ENCODE measurements around the gene KRTAP4-9. TPM values are rescaled to one million over a fixed set of nuclear protein-coding genes. Genes with fewer than 3 reads are reported as not detected.

KRTAP4-9 gene
- total and polyA plus RNA-seq, 10 of the 15 experiments (the other 5 are each of a cell fraction or from before 2014, with no cell fraction given) = not detected

DNA sequence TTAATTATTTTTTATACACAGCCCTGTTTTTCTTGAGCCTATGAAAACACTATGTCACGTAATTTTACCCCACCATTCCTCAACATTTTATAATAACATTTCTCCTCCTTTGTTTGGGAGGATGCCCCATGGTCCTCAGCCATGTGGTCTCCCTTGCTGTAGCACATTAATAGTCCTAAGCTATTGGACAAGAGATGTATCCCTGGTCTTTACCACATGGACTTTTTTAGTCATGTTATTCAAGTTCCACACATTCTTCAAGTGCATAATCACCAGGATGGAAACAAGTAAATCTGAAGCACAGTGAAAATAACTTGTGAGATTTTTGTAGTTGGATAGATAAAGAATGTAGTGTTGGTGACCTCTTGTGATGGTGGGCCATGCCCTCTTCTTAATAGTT lies 43.2 kb upstream of the KRTAP4-9 start:
- no peaks in the 10 kb centered on the region; a peak in 1 of 4 replicates for H3K27me3 ChIP-seq (replicated peaks in 1 of 2; ENCODE audit: control insufficient read depth in 2 of 2, insufficient read depth in 2 of 2, low read length in 1 of 2)
- DNase-seq (ENCODE audit: low read depth, low spot score) (no peak), ATAC-seq (no peak), FAIRE-seq (no peak)
- no peak overlapping the region for H3K9ac ChIP-seq (ENCODE audit: control insufficient read depth, insufficient read depth, low read length)
- 0% methylated on average over 1 of the region's 1 CpG for WGBS (ENCODE audit: insufficient coverage, insufficient replicate concordance, low lambda C conversion rate, missing lambda C conversion rate)
- H3K36me3 ChIP-seq (ENCODE audit: control insufficient read depth in 2 of 2, insufficient read depth in 2 of 2, low read length in 1 of 2) = no peaks in the 10 kb centered on the region
- RAD21 ChIA-PET (ENCODE audit: unreplicated experiment) = no interaction called here
- no peaks in the 10 kb centered on the region for H3K9me3 ChIP-seq (replicated peaks; ENCODE audit: control insufficient read depth, insufficient read depth, low read length)
- SMC1A ChIA-PET (ENCODE audit: uncharacterized antibody, unreplicated experiment) = no interaction called here
- BruUV-seq (replicated peaks) = no TSS peak
- H4K20me1 ChIP-seq (ENCODE audit: control insufficient read depth, insufficient read depth) = no peaks in the 10 kb centered on the region
- no peak for TF ChIP-seq NFIC (IDR thresholded peaks at IDR 0.05; ENCODE audit: low read depth, low read length)
- TF ChIP-seq, protein P1, sequence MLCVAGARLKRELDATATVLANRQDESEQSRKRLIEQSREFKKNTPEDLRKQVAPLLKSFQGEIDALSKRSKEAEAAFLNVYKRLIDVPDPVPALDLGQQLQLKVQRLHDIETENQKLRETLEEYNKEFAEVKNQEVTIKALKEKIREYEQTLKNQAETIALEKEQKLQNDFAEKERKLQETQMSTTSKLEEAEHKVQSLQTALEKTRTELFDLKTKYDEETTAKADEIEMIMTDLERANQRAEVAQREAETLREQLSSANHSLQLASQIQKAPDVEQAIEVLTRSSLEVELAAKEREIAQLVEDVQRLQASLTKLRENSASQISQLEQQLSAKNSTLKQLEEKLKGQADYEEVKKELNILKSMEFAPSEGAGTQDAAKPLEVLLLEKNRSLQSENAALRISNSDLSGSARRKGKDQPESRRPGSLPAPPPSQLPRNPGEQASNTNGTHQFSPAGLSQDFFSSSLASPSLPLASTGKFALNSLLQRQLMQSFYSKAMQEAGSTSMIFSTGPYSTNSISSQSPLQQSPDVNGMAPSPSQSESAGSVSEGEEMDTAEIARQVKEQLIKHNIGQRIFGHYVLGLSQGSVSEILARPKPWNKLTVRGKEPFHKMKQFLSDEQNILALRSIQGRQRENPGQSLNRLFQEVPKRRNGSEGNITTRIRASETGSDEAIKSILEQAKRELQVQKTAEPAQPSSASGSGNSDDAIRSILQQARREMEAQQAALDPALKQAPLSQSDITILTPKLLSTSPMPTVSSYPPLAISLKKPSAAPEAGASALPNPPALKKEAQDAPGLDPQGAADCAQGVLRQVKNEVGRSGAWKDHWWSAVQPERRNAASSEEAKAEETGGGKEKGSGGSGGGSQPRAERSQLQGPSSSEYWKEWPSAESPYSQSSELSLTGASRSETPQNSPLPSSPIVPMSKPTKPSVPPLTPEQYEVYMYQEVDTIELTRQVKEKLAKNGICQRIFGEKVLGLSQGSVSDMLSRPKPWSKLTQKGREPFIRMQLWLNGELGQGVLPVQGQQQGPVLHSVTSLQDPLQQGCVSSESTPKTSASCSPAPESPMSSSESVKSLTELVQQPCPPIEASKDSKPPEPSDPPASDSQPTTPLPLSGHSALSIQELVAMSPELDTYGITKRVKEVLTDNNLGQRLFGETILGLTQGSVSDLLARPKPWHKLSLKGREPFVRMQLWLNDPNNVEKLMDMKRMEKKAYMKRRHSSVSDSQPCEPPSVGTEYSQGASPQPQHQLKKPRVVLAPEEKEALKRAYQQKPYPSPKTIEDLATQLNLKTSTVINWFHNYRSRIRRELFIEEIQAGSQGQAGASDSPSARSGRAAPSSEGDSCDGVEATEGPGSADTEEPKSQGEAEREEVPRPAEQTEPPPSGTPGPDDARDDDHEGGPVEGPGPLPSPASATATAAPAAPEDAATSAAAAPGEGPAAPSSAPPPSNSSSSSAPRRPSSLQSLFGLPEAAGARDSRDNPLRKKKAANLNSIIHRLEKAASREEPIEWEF (IDR thresholded peaks at IDR 0.05; ENCODE audit: insufficient replicate concordance, low read depth, low read length) = no peak
- H3K4me3 ChIP-seq = no peak overlapping the region
- intact Hi-C loops (cut with micrococcal nuclease; ENCODE audit: unreplicated experiment) = no loop called here
- H2AFZ ChIP-seq (ENCODE audit: control insufficient read depth, low read depth, low read length) = no peak overlapping the region
- H3K79me2 ChIP-seq (ENCODE audit: control insufficient read depth, insufficient read depth, low read length) = no peaks in the 10 kb centered on the region
- CTCF ChIA-PET = no interaction called here
- H3K4me1 ChIP-seq (ENCODE audit: control insufficient read depth, insufficient read depth, low read length) = no peaks in the 10 kb centered on the region
- in situ Hi-C loops (cut with MboI) = no loop called here
- H3K4me2 ChIP-seq (ENCODE audit: control insufficient read depth, insufficient read depth) = no peak overlapping the region
- H3K27ac ChIP-seq (ENCODE audit: control insufficient read depth, insufficient read depth) = no peak overlapping the region
- POLR2A ChIA-PET = no interaction called here

DNA sequence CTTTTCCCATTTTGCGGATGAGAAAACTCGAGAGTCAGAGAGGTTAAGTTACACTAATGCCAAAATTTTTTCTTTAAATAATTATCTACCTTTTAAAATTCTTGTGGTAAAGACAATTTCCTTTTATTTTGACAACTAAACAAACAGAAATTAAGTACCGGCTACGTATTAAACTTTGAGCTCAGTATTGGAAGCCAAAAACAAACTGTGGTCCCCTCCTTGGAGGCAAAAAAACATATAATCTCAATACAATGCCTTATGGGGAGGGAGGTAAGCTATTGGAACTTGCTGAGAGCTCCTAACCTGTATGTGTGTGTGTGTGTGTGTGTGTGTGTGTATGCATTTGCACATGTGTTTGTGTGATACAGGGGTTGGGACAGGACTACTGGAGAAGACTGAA lies 41.7 kb upstream of the KRTAP4-9 start:
- Histone ChIP-seq H4K20me1 (ENCODE audit: control insufficient read depth, insufficient read depth) (no peaks in the 10 kb centered on the region), H3K4me1 (ENCODE audit: control insufficient read depth, insufficient read depth, low read length) (no peaks in the 10 kb centered on the region), H3K27ac (ENCODE audit: control insufficient read depth, insufficient read depth) (no peak overlapping the region), H3K4me2 (ENCODE audit: control insufficient read depth, insufficient read depth) (no peak overlapping the region), H3K79me2 (ENCODE audit: control insufficient read depth, insufficient read depth, low read length) (no peaks in the 10 kb centered on the region), H3K9me3 (replicated peaks; ENCODE audit: control insufficient read depth, insufficient read depth, low read length) (no peaks in the 10 kb centered on the region), H3K36me3 (ENCODE audit: control insufficient read depth in 2 of 2, insufficient read depth in 2 of 2, low read length in 1 of 2) (no peaks in the 10 kb centered on the region), H3K9ac (ENCODE audit: control insufficient read depth, insufficient read depth, low read length) (no peak overlapping the region), H2AFZ (ENCODE audit: control insufficient read depth, low read depth, low read length) (no peak overlapping the region), H3K27me3 (replicated peaks in 1 of 2; ENCODE audit: control insufficient read depth in 2 of 2, insufficient read depth in 2 of 2, low read length in 1 of 2) (no peaks in the 10 kb centered on the region; a peak in 1 of 4 replicates), H3K4me3 (no peak overlapping the region)
- no peak for ATAC-seq
- ChIA-PET SMC1A (ENCODE audit: uncharacterized antibody, unreplicated experiment) (no interaction called here), CTCF (no interaction called here), RAD21 (ENCODE audit: unreplicated experiment) (no interaction called here), POLR2A (no interaction called here)
- intact Hi-C loops (cut with micrococcal nuclease; ENCODE audit: unreplicated experiment) (no loop called here), in situ Hi-C loops (cut with MboI) (no loop called here)
- 20% methylated on average over 4 of the region's 4 CpGs for WGBS (ENCODE audit: insufficient coverage, insufficient replicate concordance, low lambda C conversion rate, missing lambda C conversion rate)
- no peak for FAIRE-seq
- DNase-seq (ENCODE audit: low read depth, low spot score) = no peak
- BruUV-seq (replicated peaks) = no TSS peak
- TF ChIP-seq ZNF622 (IDR thresholded peaks at IDR 0.05) = no peak
- TF ChIP-seq, protein P2, sequence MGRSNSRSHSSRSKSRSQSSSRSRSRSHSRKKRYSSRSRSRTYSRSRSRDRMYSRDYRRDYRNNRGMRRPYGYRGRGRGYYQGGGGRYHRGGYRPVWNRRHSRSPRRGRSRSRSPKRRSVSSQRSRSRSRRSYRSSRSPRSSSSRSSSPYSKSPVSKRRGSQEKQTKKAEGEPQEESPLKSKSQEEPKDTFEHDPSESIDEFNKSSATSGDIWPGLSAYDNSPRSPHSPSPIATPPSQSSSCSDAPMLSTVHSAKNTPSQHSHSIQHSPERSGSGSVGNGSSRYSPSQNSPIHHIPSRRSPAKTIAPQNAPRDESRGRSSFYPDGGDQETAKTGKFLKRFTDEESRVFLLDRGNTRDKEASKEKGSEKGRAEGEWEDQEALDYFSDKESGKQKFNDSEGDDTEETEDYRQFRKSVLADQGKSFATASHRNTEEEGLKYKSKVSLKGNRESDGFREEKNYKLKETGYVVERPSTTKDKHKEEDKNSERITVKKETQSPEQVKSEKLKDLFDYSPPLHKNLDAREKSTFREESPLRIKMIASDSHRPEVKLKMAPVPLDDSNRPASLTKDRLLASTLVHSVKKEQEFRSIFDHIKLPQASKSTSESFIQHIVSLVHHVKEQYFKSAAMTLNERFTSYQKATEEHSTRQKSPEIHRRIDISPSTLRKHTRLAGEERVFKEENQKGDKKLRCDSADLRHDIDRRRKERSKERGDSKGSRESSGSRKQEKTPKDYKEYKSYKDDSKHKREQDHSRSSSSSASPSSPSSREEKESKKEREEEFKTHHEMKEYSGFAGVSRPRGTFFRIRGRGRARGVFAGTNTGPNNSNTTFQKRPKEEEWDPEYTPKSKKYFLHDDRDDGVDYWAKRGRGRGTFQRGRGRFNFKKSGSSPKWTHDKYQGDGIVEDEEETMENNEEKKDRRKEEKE (IDR thresholded peaks at IDR 0.05) = no peak
- TF ChIP-seq MYC (IDR thresholded peaks at IDR 0.05; ENCODE audit: insufficient read depth, insufficient read length, insufficient replicate concordance, low read length, severe bottlenecking) = no peak
- TF ChIP-seq DPF2 (IDR thresholded peaks at IDR 0.05) = no peak
- no peak for TF ChIP-seq IRF4 (IDR thresholded peaks at IDR 0.05; ENCODE audit: low read depth, low read length)
- TF ChIP-seq, protein P3, sequence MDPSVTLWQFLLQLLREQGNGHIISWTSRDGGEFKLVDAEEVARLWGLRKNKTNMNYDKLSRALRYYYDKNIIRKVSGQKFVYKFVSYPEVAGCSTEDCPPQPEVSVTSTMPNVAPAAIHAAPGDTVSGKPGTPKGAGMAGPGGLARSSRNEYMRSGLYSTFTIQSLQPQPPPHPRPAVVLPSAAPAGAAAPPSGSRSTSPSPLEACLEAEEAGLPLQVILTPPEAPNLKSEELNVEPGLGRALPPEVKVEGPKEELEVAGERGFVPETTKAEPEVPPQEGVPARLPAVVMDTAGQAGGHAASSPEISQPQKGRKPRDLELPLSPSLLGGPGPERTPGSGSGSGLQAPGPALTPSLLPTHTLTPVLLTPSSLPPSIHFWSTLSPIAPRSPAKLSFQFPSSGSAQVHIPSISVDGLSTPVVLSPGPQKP (IDR thresholded peaks at IDR 0.05; ENCODE audit: low read depth, low read length) = no peak
